ENCODE measurements around the gene SIKE1.
A peak's percentile ranks its signal among the peaks of the same experiment; 100 is the strongest.
"Not testable (repeated sequence)": the region's sequence is repeated elsewhere in the genome, so short reads cannot be mapped to it uniquely, and the experiment has no call there.

The SIKE1 gene

GRCh38 chr1:114780344-114781226 lies at the start of gene SIKE1:
SIKE1 (minus strand) TSS chr1:114780685; CDS start chr1:114780607, 78 bp downstream.
- DNase-seq (ENCODE audit: low read depth in 2 of 2): peak; percentile 76 to 78

DNA sequence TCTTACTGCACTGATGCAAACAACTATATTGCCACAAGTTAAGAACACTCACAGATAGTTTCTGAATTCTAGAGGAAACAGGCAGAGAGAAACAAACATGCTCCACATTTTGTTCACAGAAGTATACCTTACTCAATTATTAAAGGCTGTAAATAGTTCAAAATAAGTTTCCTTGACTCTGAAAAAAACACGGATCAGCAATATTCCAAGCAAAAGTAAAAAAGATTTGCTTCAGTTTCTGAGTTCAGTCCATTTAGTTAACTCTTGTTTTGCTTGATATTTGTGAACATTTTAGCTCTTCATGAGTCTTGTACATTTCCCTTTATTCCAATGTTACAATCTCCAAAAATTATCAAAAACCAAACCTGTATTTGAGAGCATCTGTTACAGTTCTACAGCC lies 49.6 kb upstream of the SIKE1 start:
- not testable (repeated sequence) for DNase-seq (ENCODE audit: low read depth in 2 of 2)

DNA sequence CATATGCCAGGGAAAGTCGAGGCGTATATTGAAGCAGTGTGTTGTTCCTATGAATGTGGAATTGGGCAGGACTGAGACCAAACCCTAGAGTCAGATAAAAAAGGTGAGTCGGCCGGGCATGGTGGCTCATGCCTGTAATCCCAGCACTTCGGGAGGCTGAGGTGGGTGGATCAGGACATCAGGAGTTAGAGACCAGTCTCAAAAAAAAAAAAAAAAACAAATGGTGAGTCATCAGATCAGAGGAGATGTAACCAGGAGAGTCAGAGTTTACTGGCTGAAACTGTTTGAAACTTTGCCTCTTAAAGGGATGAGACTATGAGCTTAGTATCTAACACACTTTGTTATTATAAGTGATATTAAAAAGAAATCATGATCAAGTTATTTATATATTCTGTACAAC lies 47.8 kb upstream of the SIKE1 start:
- DNase-seq (ENCODE audit: low read depth in 2 of 2): no peak

DNA sequence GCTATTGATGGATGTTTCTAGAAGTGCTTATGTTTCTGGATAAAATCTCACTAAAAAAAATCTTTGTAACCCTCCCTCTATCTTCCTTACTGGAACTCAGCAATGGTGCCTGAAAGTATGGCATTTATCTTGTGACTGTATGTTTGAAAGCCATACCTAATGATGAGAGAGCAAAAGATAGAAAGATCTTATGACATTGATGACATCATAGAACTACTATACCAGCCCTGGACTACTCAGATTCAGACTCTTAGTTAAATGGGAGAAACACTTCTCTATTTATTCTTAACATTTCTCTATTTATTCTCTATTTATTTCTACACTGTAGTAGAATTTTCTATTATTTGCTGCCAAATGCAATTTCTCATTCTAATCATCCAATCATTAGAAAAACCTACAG lies 41.5 kb upstream of the SIKE1 start:
- DNase-seq (ENCODE audit: low read depth in 2 of 2): no peak

- DNase-seq (ENCODE audit: low read depth in 2 of 2): no peak
Observed at GRCh38 chr1:114820392-114820791, 39.9 kb upstream of the SIKE1 start.

DNA sequence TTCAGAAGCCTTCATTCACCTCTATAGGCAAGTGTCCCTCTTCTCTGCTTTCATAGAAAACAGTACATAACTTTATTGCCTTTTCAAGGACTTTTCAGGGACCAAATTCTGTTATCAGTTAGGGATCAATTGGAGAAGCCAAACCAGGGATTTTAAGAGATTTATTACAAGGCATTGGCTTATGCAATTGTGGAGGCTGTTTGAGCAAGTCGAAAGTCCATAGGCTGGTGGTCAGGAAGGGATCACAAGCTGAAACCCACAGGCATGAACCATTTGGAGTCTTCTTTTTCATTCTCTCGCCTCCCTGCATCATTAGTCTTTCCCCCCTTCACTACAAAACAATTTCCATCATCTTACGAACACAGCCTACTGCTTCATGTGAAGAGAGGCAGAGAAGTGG lies 39.4 kb upstream of the SIKE1 start:
- no peak for DNase-seq (ENCODE audit: low read depth in 2 of 2)

GRCh38 chr1:114804449-114804848 lies 24.0 kb upstream of the SIKE1 start:
- not testable (repeated sequence) for DNase-seq (ENCODE audit: low read depth in 2 of 2)

- no peak for DNase-seq (ENCODE audit: low read depth in 2 of 2)
Observed at GRCh38 chr1:114803001-114803400, 22.5 kb upstream of the SIKE1 start.

DNA sequence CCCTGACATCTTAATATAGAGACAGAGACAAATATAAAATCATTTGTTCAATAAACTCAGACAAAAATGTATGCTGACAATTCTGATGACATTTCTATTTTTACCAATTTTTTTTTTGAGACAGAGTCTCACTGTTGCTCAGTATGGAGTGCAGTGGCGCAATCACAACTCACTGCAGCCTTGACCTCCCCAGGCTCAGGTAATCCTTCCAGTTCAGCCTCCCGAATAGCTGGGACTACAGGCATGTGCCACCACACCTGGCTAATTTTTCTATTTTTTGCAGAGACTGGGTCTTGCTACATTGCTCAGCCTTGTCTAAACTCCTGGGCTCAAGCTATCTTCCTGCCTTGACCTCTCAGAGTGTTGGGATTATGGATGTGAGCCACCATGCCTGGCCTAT lies 13.6 kb upstream of the SIKE1 start:
- DNase-seq (ENCODE audit: low read depth in 2 of 2): no peak

- DNase-seq (ENCODE audit: low read depth in 2 of 2): not testable (repeated sequence)
Observed at GRCh38 chr1:114790581-114790980, 10.1 kb upstream of the SIKE1 start.

DNA sequence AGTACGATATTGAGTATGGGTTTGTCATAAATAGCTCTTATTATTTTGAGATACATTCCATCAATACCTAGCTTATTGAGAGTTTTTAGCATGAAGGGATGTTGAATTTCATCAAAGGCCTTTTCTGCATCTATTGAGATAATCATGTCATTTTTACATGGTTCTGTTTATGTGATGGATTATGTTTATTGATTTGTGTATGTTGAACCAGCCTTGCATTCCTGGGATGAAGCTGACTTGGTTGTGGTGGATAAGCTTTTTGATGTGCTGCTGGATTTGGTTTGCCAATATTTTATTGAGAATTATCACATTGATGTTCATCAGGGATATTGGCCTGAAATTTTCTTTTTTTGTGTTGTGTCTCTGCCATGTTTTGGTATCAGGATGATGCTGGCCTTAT lies 6.0 kb upstream of the SIKE1 start:
- not testable (repeated sequence) for DNase-seq (ENCODE audit: low read depth in 2 of 2)

- no peak for DNase-seq (ENCODE audit: low read depth in 2 of 2)
Observed at GRCh38 chr1:114782476-114782875, 2.0 kb upstream of the SIKE1 start.

DNA sequence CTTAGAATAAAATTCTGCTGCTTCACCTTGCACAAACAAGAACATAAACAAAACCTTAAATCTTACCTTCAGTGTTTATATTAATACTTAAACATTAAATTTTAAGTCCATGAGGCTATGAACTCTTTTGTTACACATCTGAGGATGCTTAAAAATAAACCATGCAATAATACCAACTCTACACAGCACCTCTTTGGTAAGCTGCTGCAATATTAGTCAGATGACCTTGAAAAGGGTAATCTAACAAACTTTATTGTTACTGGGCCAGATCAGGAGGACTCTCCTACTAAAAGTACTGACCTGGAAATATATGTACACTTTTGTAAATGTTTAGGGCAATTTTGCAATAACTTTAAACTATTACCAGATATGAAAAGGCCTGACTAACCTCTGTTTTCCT lies 763 bp downstream of the SIKE1 start:
- no peak for DNase-seq (ENCODE audit: low read depth in 2 of 2)

- not testable (repeated sequence) for DNase-seq (ENCODE audit: low read depth in 2 of 2)
Observed at GRCh38 chr1:114776726-114777125, 3.8 kb downstream of the SIKE1 start.

DNA sequence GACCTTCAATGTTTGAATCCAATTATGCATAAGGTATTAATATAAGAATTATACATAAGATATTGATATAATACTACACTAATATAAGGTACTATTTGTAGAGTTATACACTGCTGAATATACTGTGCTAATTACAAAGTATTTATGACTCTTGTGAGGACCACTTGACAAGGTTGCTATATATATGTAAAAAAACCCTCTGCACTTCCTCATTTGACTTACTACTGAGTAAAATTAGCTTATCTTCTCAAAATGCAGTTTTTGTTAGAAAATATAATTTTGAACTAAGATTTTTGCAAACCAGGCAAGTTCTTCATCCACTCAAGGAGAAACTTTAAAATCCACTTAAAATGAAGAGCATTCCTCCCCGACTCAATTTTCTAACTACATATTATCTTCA lies 8.5 kb downstream of the SIKE1 start:
- no peak for DNase-seq (ENCODE audit: low read depth in 2 of 2)

GRCh38 chr1:114770989-114771388 lies 9.5 kb downstream of the SIKE1 start:
- no peak for DNase-seq (ENCODE audit: low read depth in 2 of 2)

GRCh38 chr1:114764689-114765088 lies 15.8 kb downstream of the SIKE1 start:
- no peak for DNase-seq (ENCODE audit: low read depth in 2 of 2)

GRCh38 chr1:114758256-114758832 lies 22.1 kb downstream of the SIKE1 start:
- DNase-seq (ENCODE audit: low read depth in 2 of 2): no peak

- peak; percentile 98 for DNase-seq (ENCODE audit: low read depth in 2 of 2)
Observed at GRCh38 chr1:114757455-114758255, 22.8 kb downstream of the SIKE1 start, which contains the start of gene CSDE1. CSDE1 (minus strand) TSS chr1:114757984; CDS start chr1:114739890, 18,094 bp downstream.

DNA sequence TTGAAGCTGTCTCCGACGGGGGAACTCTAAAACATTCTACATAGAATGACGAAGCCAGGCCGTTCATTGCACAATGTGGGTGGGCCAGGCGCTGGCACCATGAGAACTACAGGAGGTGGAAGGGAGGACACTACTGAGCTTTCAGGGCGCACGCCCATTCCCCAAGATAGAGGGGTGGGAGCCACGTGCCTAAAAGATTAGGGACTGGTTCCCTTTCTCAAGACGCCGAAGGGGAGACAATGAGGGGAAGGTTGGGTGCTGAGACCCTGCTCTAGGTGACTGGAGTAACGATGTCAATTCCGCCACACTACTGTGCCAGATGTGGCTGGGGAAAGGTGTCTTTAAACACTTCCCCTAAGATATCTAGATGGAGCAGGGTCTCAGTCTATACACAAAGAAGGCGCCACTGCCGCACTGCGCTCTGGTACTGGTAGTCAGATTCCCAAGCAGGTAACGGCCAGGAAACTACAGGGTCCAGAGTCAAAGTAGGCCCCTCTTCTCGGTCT lies 23.5 kb downstream of the SIKE1 start:
- DNase-seq (ENCODE audit: low read depth in 2 of 2): no peak

DNA sequence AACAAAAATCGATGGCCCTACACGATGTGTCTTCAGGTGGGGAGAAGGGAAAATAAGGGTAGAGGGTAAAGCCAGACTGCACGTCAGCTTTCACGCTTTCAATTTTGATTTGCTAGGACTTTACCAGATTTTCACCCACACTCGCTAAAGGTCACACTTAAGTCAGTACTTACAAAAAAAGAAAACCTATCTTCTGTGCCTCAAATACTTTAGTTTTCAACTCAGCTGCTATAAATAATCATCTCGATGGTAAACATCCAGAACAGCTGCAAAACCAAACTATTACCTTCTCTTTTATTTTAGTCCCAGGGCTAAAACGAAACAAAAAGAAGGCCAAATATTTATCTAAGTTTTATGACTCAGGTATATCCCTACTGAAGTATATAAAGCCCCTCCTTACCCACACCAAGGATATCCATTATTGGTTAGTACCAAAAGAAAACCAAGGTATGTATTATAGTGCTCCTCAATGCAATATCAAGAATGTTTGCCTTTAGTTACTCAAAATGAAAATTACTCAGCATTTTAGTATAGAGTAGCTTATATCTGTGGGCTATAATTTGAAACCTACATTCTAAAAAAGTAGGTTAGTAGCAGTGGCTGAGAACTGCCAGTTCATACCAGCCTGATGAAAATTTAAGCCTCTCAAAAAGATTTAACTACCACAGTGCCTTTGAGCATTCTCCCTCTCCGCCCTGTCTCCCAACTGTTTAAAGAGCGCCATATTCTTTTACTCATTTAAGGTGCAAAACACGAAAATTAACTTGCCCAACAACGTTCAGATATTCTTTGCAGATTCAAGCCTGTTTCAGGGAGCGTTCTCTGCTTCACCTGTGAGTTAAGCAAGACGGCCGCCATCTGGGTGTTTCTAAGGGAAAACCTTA lies 24.2 kb downstream of the SIKE1 start:
- no peak for DNase-seq (ENCODE audit: low read depth in 2 of 2)
